ENCODE measurements around the gene CST8.
A peak's percentile ranks its signal among the peaks of the same experiment; 100 is the strongest.

Gene CST8

GRCh38 chr20:23451956-23452487 is 38.9 kb upstream of the CST8 start:
- Histone ChIP-seq H3K4me3 (ENCODE audit: low read length, poor library complexity, severe bottlenecking) (no peak overlapping the region), H3K36me3 (ENCODE audit: insufficient read depth, low read length) (no peaks in the 10 kb centered on the region), H3K4me1 (ENCODE audit: insufficient read depth, low read length, poor library complexity, severe bottlenecking) (peaks cover 21% of the 10 kb centered on the region), H2AFZ (ENCODE audit: low read length) (no peak overlapping the region), H3F3A (ENCODE audit: low read depth) (no peaks in the 10 kb centered on the region), H3K9me2 (replicated peaks; ENCODE audit: low read depth, low read length) (no peaks in the 10 kb centered on the region), H4K20me1 (ENCODE audit: insufficient read depth, low read length, poor library complexity, severe bottlenecking) (no peaks in the 10 kb centered on the region), H3K9ac (ENCODE audit: low read depth, low read length, poor library complexity, severe bottlenecking) (no peak overlapping the region), H3K79me2 (ENCODE audit: insufficient read depth, low read length) (no peaks in the 10 kb centered on the region), H3K9me3 (ENCODE audit: insufficient read depth, low read depth, low read length) (no peaks in the 10 kb centered on the region), H3K4me2 (ENCODE audit: low read depth, low read length, poor library complexity, severe bottlenecking) (no peak overlapping the region), H3K27me3 (ENCODE audit: insufficient read depth, low read length, poor library complexity, severe bottlenecking) (no peaks in the 10 kb centered on the region)
- TF ChIP-seq CTCF (conservative IDR thresholded peaks at IDR 0.05; ENCODE audit: low read length) (no peak), EZH2phosphoT487 (IDR thresholded peaks at IDR 0.05; ENCODE audit: borderline replicate concordance) (no peak)

- Histone ChIP-seq H3K9me3 (ENCODE audit: insufficient read depth, low read depth, low read length) (no peaks in the 10 kb centered on the region), H3K4me2 (ENCODE audit: low read depth, low read length, poor library complexity, severe bottlenecking) (no peak within 1 kb of the TSS), H3F3A (ENCODE audit: low read depth) (no peaks in the 10 kb centered on the region), H4K20me1 (ENCODE audit: insufficient read depth, low read length, poor library complexity, severe bottlenecking) (no peaks in the 10 kb centered on the region), H3K9ac (ENCODE audit: low read depth, low read length, poor library complexity, severe bottlenecking) (no peak within 1 kb of the TSS), H3K36me3 (ENCODE audit: insufficient read depth, low read length) (no peaks in the 10 kb centered on the region), H3K4me1 (ENCODE audit: insufficient read depth, low read length, poor library complexity, severe bottlenecking) (peaks cover 24% of the 10 kb centered on the region), H3K27me3 (ENCODE audit: insufficient read depth, low read length, poor library complexity, severe bottlenecking) (no peaks in the 10 kb centered on the region), H3K4me3 (ENCODE audit: low read length, poor library complexity, severe bottlenecking) (no peak within 1 kb of the TSS), H2AFZ (ENCODE audit: low read length) (0 out of 2 replicates have a peak within 1 kb of the TSS, but pooled peaks have one; percentile 24), H3K9me2 (replicated peaks; ENCODE audit: low read depth, low read length) (no peaks in the 10 kb centered on the region), H3K79me2 (ENCODE audit: insufficient read depth, low read length) (no peaks in the 10 kb centered on the region)
- no peak for TF ChIP-seq CTCF (conservative IDR thresholded peaks at IDR 0.05; ENCODE audit: low read length)
- no peak for TF ChIP-seq EZH2phosphoT487 (IDR thresholded peaks at IDR 0.05; ENCODE audit: borderline replicate concordance)
Observed at GRCh38 chr20:23452776-23453175, 38.1 kb upstream of the CST8 start, which contains the start of gene CST11. TSS of gene CST11 (minus strand) at chr20:23452876. CDS start at chr20:23452811, 65 bp downstream.

- no peak overlapping the region for H3K9ac ChIP-seq (ENCODE audit: low read depth, low read length, poor library complexity, severe bottlenecking)
- no peaks in the 10 kb centered on the region for H3K36me3 ChIP-seq (ENCODE audit: insufficient read depth, low read length)
- no peak overlapping the region for H2AFZ ChIP-seq (ENCODE audit: low read length)
- no peak overlapping the region for H3K4me3 ChIP-seq (ENCODE audit: low read length, poor library complexity, severe bottlenecking)
- peaks cover 24% of the 10 kb centered on the region for H3K4me1 ChIP-seq (ENCODE audit: insufficient read depth, low read length, poor library complexity, severe bottlenecking)
- H3K9me2 ChIP-seq (replicated peaks; ENCODE audit: low read depth, low read length): no peaks in the 10 kb centered on the region
- no peaks in the 10 kb centered on the region for H4K20me1 ChIP-seq (ENCODE audit: insufficient read depth, low read length, poor library complexity, severe bottlenecking)
- no peak overlapping the region for H3K4me2 ChIP-seq (ENCODE audit: low read depth, low read length, poor library complexity, severe bottlenecking)
- no peaks in the 10 kb centered on the region for H3K79me2 ChIP-seq (ENCODE audit: insufficient read depth, low read length)
- H3F3A ChIP-seq (ENCODE audit: low read depth): no peaks in the 10 kb centered on the region
- TF ChIP-seq EZH2phosphoT487 (IDR thresholded peaks at IDR 0.05; ENCODE audit: borderline replicate concordance) (no peak), CTCF (conservative IDR thresholded peaks at IDR 0.05; ENCODE audit: low read length) (no peak)
- H3K27me3 ChIP-seq (ENCODE audit: insufficient read depth, low read length, poor library complexity, severe bottlenecking): no peaks in the 10 kb centered on the region
- no peaks in the 10 kb centered on the region for H3K9me3 ChIP-seq (ENCODE audit: insufficient read depth, low read depth, low read length)
Observed at GRCh38 chr20:23453549-23454543, 37.1 kb upstream of the CST8 start.

Measured in Loucy (cell line).